H1 (cell line): Measurements from ENCODE around the gene ENO3. TPM values are rescaled to one million over a fixed set of nuclear protein-coding genes. Genes with fewer than 3 reads are reported as not detected.

Experiments used
- CTCF ChIA-PET: fragments of 300-600 bp; sonication (Branson Sonifier 250); formaldehyde crosslinking; loops from one replicate; lab custom pipeline; 2021; ENCODE audit not compliant: partially characterized antibody; lab: Charles Lee
- POLR2A ChIA-PET: fragments of 300-600 bp; sonication (Branson Sonifier 250); formaldehyde crosslinking; loops from one replicate; lab custom pipeline; 2021; ENCODE audit warnings: inconsistent platforms; ENCODE audit not compliant: partially characterized antibody; lab: Charles Lee
- DNase-seq, 2 experiments: peaks; one replicate each; pipeline versions ENCODE4 v3.0.0 to v3.0.0-alpha.2; 2010 to 2022; ENCODE audit warnings: low spot score in 2 of 2, low read depth in 1 of 2, mixed read lengths in 1 of 2
- FAIRE-seq: peaks from 2 replicates; lab custom pipeline; 2011; peaks lifted over from hg19 to GRCh38; lab: Jason Lieb, UNC
- H2AFZ ChIP-seq: 2 replicates; pipeline ENCODE4 v1.8.1; 2012; ENCODE audit warnings: low read length, inconsistent platforms
- H2AK5ac ChIP-seq: 2 replicates; pipeline ENCODE4 v1.6.1; 2013; ENCODE audit warnings: low read depth, low read length
- H2BK120ac ChIP-seq: replicated peaks from 2 replicates; pipeline ENCODE3; 2013; ENCODE audit warnings: low read depth, low read length, inconsistent platforms
- H2BK12ac ChIP-seq: 2 replicates; pipeline ENCODE4 v1.6.1; 2013; ENCODE audit warnings: low read depth, low read length
- H2BK15ac ChIP-seq: 2 replicates; pipeline ENCODE4 v1.6.1; 2013; ENCODE audit warnings: low read length
- H2BK20ac ChIP-seq: 2 replicates; pipeline ENCODE4 v1.6.1; 2013; ENCODE audit warnings: low read length
- H2BK5ac ChIP-seq: 2 replicates; pipeline ENCODE4 v1.6.1; 2013; ENCODE audit warnings: low read depth, low read length
- H3K14ac ChIP-seq: 2 replicates; pipeline ENCODE4 v1.6.1; 2013; ENCODE audit warnings: inconsistent platforms; ENCODE audit not compliant: insufficient read length
- H3K18ac ChIP-seq: 2 replicates; pipeline ENCODE4 v1.6.1; 2013; ENCODE audit warnings: low read length; ENCODE audit errors: extremely low read depth
- H3K23ac ChIP-seq: 2 replicates; pipeline ENCODE4 v1.6.1; 2013; ENCODE audit warnings: inconsistent platforms; ENCODE audit not compliant: insufficient read length
- H3K23me2 ChIP-seq: 2 replicates; pipeline ENCODE4 v1.6.1; 2013; ENCODE audit warnings: low read depth, low read length
- H3K27ac ChIP-seq: 2 replicates; pipeline ENCODE4 v1.6.1; 2011; ENCODE audit warnings: low read depth, low read length, inconsistent platforms
- H3K27me3 ChIP-seq, 4 experiments: replicated peaks in 1 of 4; 1 replicate in 1 of 4; 2 replicates in 3 of 4; pipeline versions ENCODE4 v1.6.1 to v1.8.1; 2011 to 2013; ENCODE audit warnings: low read length in 3 of 4, mild to moderate bottlenecking in 3 of 4, inconsistent platforms in 2 of 4, mixed read lengths in 2 of 4, moderate library complexity in 1 of 4; ENCODE audit not compliant: control insufficient read depth in 3 of 4, insufficient read depth in 3 of 4; ENCODE audit errors: extremely low read depth in 1 of 4
- H3K36me3 ChIP-seq, 4 experiments: 2 replicates each; pipeline versions ENCODE4 v1.6.1 to v1.8.1; 2011 to 2013; ENCODE audit warnings: mild to moderate bottlenecking in 4 of 4, low read length in 3 of 4, moderate library complexity in 2 of 4, control low read depth in 1 of 4, inconsistent platforms in 1 of 4; ENCODE audit not compliant: insufficient read depth in 4 of 4, control insufficient read depth in 2 of 4
- H3K4ac ChIP-seq: replicated peaks from 2 replicates; pipeline ENCODE3; 2013; ENCODE audit warnings: low read length, low read depth, mixed read lengths, inconsistent platforms; ENCODE audit not compliant: insufficient read length
- H3K4me1 ChIP-seq, 4 experiments: replicated peaks in 1 of 4; 1 replicate in 1 of 4; 2 replicates in 3 of 4; pipeline versions ENCODE4 v1.6.1 to v1.8.1; 2011 to 2013; ENCODE audit warnings: low read length in 3 of 4, inconsistent platforms in 2 of 4, mixed read lengths in 1 of 4; ENCODE audit not compliant: insufficient read depth in 4 of 4, control insufficient read depth in 3 of 4
- H3K4me2 ChIP-seq, 2 experiments: 2 replicates each; pipeline versions ENCODE4 v1.6.1 to v1.8.1; 2011 to 2013; ENCODE audit warnings: low read depth in 2 of 2, low read length in 2 of 2, control low read depth in 1 of 2, inconsistent platforms in 1 of 2, mild to moderate bottlenecking in 1 of 2; ENCODE audit not compliant: insufficient read depth in 1 of 2
- H3K4me3 ChIP-seq, 4 experiments: fragments of 200-600, 300-600 bp in 1 of 4; sonication (generic), shearing (Covaris generic), sonication (Bioruptor Twin) in 1 of 4; 2 replicates each; pipeline versions ENCODE4 v1.5.1 to v1.8.1; 2011 to 2016; ENCODE audit warnings: low read length in 4 of 4, low read depth in 3 of 4, control low read depth in 2 of 4, inconsistent platforms in 2 of 4, mild to moderate bottlenecking in 2 of 4, mixed read lengths in 1 of 4, moderate library complexity in 1 of 4; ENCODE audit not compliant: insufficient read depth in 2 of 4; ENCODE audit errors: extremely low read depth in 1 of 4
- H3K56ac ChIP-seq: replicated peaks from 2 replicates; pipeline ENCODE3; 2013; ENCODE audit warnings: low read depth, mild to moderate bottlenecking, mixed read lengths, low read length, inconsistent platforms; ENCODE audit not compliant: insufficient read length
- H3K79me1 ChIP-seq: 2 replicates; pipeline ENCODE4 v1.6.1; 2013; ENCODE audit warnings: low read depth, low read length, control low read depth
- H3K79me2 ChIP-seq, 2 experiments: 2 replicates each; pipeline versions ENCODE4 v1.6.1 to v1.8.1; 2012 to 2013; ENCODE audit warnings: low read length in 2 of 2, mild to moderate bottlenecking in 2 of 2, inconsistent platforms in 1 of 2; ENCODE audit not compliant: insufficient read depth in 2 of 2, control insufficient read depth in 1 of 2
- H3K9ac ChIP-seq, 4 experiments: replicated peaks in 1 of 4; 1 replicate in 1 of 4; 2 replicates in 3 of 4; pipeline versions ENCODE4 v1.6.1 to v1.8.1; 2011 to 2013; ENCODE audit warnings: low read depth in 3 of 4, low read length in 3 of 4, control low read depth in 2 of 4, mild to moderate bottlenecking in 2 of 4, moderate library complexity in 2 of 4, inconsistent platforms in 1 of 4; ENCODE audit errors: extremely low read depth in 1 of 4
- H3K9me3 ChIP-seq, 2 experiments: 2 replicates each; pipeline versions ENCODE4 v1.6.1 to v1.8.1; 2012 to 2013; ENCODE audit warnings: mild to moderate bottlenecking in 2 of 2, moderate library complexity in 2 of 2, control low read depth in 1 of 2, inconsistent platforms in 1 of 2, low read depth in 1 of 2, low read length in 1 of 2, mixed read lengths in 1 of 2; ENCODE audit not compliant: insufficient read depth in 2 of 2
- H4K20me1 ChIP-seq, 2 experiments: replicated peaks in 1 of 2; 2 replicates each; pipeline versions ENCODE3 to v1.8.1; 2011 to 2013; ENCODE audit warnings: inconsistent platforms in 2 of 2, low read length in 2 of 2, mild to moderate bottlenecking in 1 of 2; ENCODE audit not compliant: insufficient read depth in 2 of 2, control insufficient read depth in 1 of 2
- H4K5ac ChIP-seq: 2 replicates; pipeline ENCODE4 v1.6.1; 2013; ENCODE audit warnings: low read length, low read depth, mixed read lengths, inconsistent platforms; ENCODE audit not compliant: insufficient read length
- H4K8ac ChIP-seq: 2 replicates; pipeline ENCODE4 v1.8.0; 2013; ENCODE audit warnings: mild to moderate bottlenecking, moderate library complexity, low read length, inconsistent platforms; ENCODE audit not compliant: insufficient read depth; ENCODE audit errors: extremely low read depth
- H4K91ac ChIP-seq: replicated peaks from 2 replicates; pipeline ENCODE3; 2013; ENCODE audit warnings: low read length, mixed read lengths, inconsistent platforms; ENCODE audit not compliant: insufficient read length
- ATF3 ChIP-seq: IDR thresholded peaks from 2 replicates; pipeline ENCODE4 v1.6.1; 2011; ENCODE audit warnings: low read depth, mild to moderate bottlenecking, low read length; ENCODE audit not compliant: insufficient read depth
- CEBPB ChIP-seq: IDR thresholded peaks from 2 replicates; pipeline ENCODE4 v1.6.1; 2012; ENCODE audit warnings: low read depth, low read length
- CREB1 ChIP-seq: IDR thresholded peaks from 2 replicates; pipeline ENCODE4 v1.6.1; 2012; ENCODE audit warnings: inconsistent platforms
- CTBP2 ChIP-seq: IDR thresholded peaks from 2 replicates; pipeline ENCODE4 v1.7.0; 2011; ENCODE audit warnings: borderline replicate concordance, mild to moderate bottlenecking, moderate library complexity, mixed read lengths, low read length; ENCODE audit not compliant: insufficient read depth, insufficient read length
- EGR1 ChIP-seq: IDR thresholded peaks from 2 replicates; pipeline ENCODE4 v1.6.1; 2011; ENCODE audit warnings: low read depth, low read length, borderline replicate concordance
- GABPA ChIP-seq: IDR thresholded peaks from 2 replicates; pipeline ENCODE4 v1.6.1; 2011; ENCODE audit warnings: mild to moderate bottlenecking, low read length, moderate library complexity, borderline replicate concordance; ENCODE audit not compliant: insufficient read depth
- KDM5A ChIP-seq: fragments of 200-600 bp; IDR thresholded peaks from 2 replicates; pipeline ENCODE4 v1.7.1; 2012; ENCODE audit warnings: mild to moderate bottlenecking, low read length, inconsistent platforms, mixed read lengths
- MAX ChIP-seq: IDR thresholded peaks from 2 replicates; pipeline ENCODE4 v1.6.1; 2012; ENCODE audit warnings: inconsistent platforms
- PHF8 ChIP-seq: fragments of 200-600 bp; sonication (generic); conservative IDR thresholded peaks from 2 replicates; pipeline ENCODE4 v1.7.1; 2012; ENCODE audit warnings: low read depth, mild to moderate bottlenecking, inconsistent platforms, low read length, moderate library complexity
- POLR2A ChIP-seq, 2 experiments: IDR thresholded peaks; 1 replicate in 1 of 2; 2 replicates in 1 of 2; pipeline ENCODE4 v1.6.1; 2011; ENCODE audit warnings: low read depth in 2 of 2, low read length in 2 of 2, mild to moderate bottlenecking in 2 of 2; ENCODE audit errors: control extremely low read depth in 1 of 2
- SUZ12 ChIP-seq: fragments of 200-600 bp; sonication (generic); IDR thresholded peaks from 2 replicates; pipeline ENCODE4 v1.6.1; 2012; ENCODE audit warnings: mild to moderate bottlenecking, inconsistent platforms, low read length, moderate library complexity, mixed read lengths
- TAF1 ChIP-seq: IDR thresholded peaks from 2 replicates; pipeline ENCODE4 v1.6.1; 2011; ENCODE audit warnings: mild to moderate bottlenecking, low read depth, low read length
- TEAD4 ChIP-seq: IDR thresholded peaks from 2 replicates; pipeline ENCODE4 v1.6.1; 2012; ENCODE audit warnings: low read depth, low read length, inconsistent platforms, mixed read lengths
- WGBS, 2 experiments: shearing (Covaris generic) in 1 of 2; methylation state at CpG; one replicate each; pipeline versions ENCODE4 v1.1.6 to v1.1.7; 2013 to 2015; ENCODE audit warnings: low lambda C conversion rate in 2 of 2, mixed read lengths in 2 of 2, inconsistent platforms in 1 of 2, low coverage in 1 of 2, missing lambda C conversion rate in 1 of 2; ENCODE audit not compliant: insufficient replicate concordance in 2 of 2, insufficient coverage in 1 of 2, insufficient read length in 1 of 2; ENCODE audit errors: extremely low coverage in 1 of 2, missing lambda C conversion rate in 1 of 2; 5-methylcytosine and 5-hydroxymethylcytosine counted together
- polyA plus RNA-seq, 7 experiments: library from polyadenylated mRNA; depleted of rRNA in 3 of 7; stranded (reverse) in 5 of 7; unstranded in 2 of 7; fragments of >200 nt in 5 of 7; fragments of 200-250 nt in 2 of 7; gene quantifications; 1 replicate in 5 of 7; 2 replicates in 1 of 7; 4 replicates in 1 of 7; pipeline versions ENCODE4 v1.2.1 to v1.2.3, GENCODE V29; 2011 to 2013; ENCODE audit warnings: missing spikeins in 2 of 7, mixed read lengths in 2 of 7
- total RNA-seq: library from RNA; stranded (reverse); fragmentation: NEBNext Ultra II Directional; extraction: Animal tissue kit (Norgen Biotek cat#: 25700); gene quantifications from 2 replicates; pipeline ENCODE4 v1.2.1, GENCODE V29; 2021

The ENO3 gene
- total and polyA plus RNA-seq, 2 of the 8 experiments (the other 6 are each of a cell fraction or from before 2014, with no cell fraction given) = 25.0 to 25.7 TPM

GRCh38 chr17:4951486-4951885, 567 bp downstream of the ENO3 start:
- peak overlapping the region; percentile 48; the same call in 1 of the 2 replicates for H2AK5ac ChIP-seq
- H4K8ac ChIP-seq = no peak overlapping the region; the same call in none of the 2 replicates
- no peak overlapping the region for H2BK15ac ChIP-seq
- CTCF ChIA-PET = interaction anchor here (0.8 to 1.9 kb wide), 11 partner anchors 10 to 110 kb away, joined by 3 to 5 read pairs (median 3); partner anchors contain the start of genes SLC52A1 and SPAG7
- no peaks in the 10 kb centered on the region for H3K27me3 ChIP-seq
- H4K91ac ChIP-seq = peak overlapping the region; percentile 46
- H3K79me1 ChIP-seq = 0 out of 2 replicates have a peak, but pooled peaks cover 2% of the 10 kb centered on the region
- H3K27ac ChIP-seq = no peak overlapping the region
- H3K9ac ChIP-seq = no peak overlapping the region
- no peak overlapping the region for H3K14ac ChIP-seq
- H3K4me3 ChIP-seq = peak overlapping the region in 1 of 4 experiments; percentile 97; a peak in 3 of 8 replicates
- H3K23me2 ChIP-seq = peaks cover 14% of the 10 kb centered on the region
- H3K4me2 ChIP-seq = peak overlapping the region; percentile 95 to 97
- peak overlapping the region; percentile 15; the same call in 1 of the 2 replicates for H2BK5ac ChIP-seq
- peak overlapping the region; percentile 81; the same call in 1 of the 2 replicates for H3K18ac ChIP-seq
- WGBS, 2 experiments = 80% methylated on average over 3 of the region's 3 CpGs; no CpG with 5 or more reads in 1 of the 2 experiments
- peaks cover 3 to 13% (median 9%) of the 10 kb centered on the region in 4 experiments for H3K4me1 ChIP-seq
- H3K23ac ChIP-seq = no peak overlapping the region
- H3K4ac ChIP-seq = peak overlapping the region; percentile 25
- peak overlapping the region; percentile 75; the same call in 1 of the 2 replicates for H2BK20ac ChIP-seq
- no peak overlapping the region for H3K56ac ChIP-seq
- FAIRE-seq (no peak), DNase-seq (no peak)
- H4K5ac ChIP-seq = no peak overlapping the region
- H2AFZ ChIP-seq = no peak overlapping the region
- H4K20me1 ChIP-seq = peaks cover 5 to 8% of the 10 kb centered on the region in 2 experiments
- H2BK12ac ChIP-seq = no peak overlapping the region
- POLR2A ChIA-PET = interaction anchor here (0.8 to 32.4 kb wide), 12 partner anchors 4 to 128 kb away, joined by 3 to 987 read pairs (median 4); partner anchors contain the start of genes ENO3, GP1BA, PFN1 and RNF167
- no peaks in the 10 kb centered on the region for H3K9me3 ChIP-seq
- H2BK120ac ChIP-seq = no peak overlapping the region
- H3K36me3 ChIP-seq = peaks cover 0 to 6% (median 3%) of the 10 kb centered on the region in 4 experiments; a peak in 4 of 8 replicates
- H3K79me2 ChIP-seq = peaks cover 5 to 17% of the 10 kb centered on the region in 2 experiments
- TF ChIP-seq SUZ12 (no peak), EGR1 (no peak), TEAD4 (no peak), TAF1 (no peak), CREB1 (no peak), CEBPB (no peak), CTBP2 (no peak), KDM5A (no peak), GABPA (no peak), PHF8 (no peak), ATF3 (no peak), POLR2A (IDR thresholded peaks at IDR 0.05; ENCODE audit: control extremely low read depth in 1 of 2, low read depth in 2 of 2, low read length in 2 of 2) (no peak), MAX (no peak)
